SJCRH30 (cell line): ENCODE measurements around the gene FOXO1. TPM values are rescaled to one million over a fixed set of nuclear protein-coding genes. Genes with fewer than 3 reads are reported as not detected.

Experiments
- total RNA-seq: library from RNA; depleted of rRNA; stranded (reverse); fragments of >200 nt; shearing (Covaris generic); gene quantifications from 2 replicates; pipeline ENCODE4 v1.2.3, GENCODE V29; 2014; rRNA removed

FOXO1 gene
- total RNA-seq, 1 experiment from 2014 or later = 53.7 TPM

Other genes with a start within 250 kb of the FOXO1 start
- gene MRPS31, start 104.5 kb upstream of the FOXO1 start, total RNA-seq = 33.6 and 38.6 TPM in 2 replicates
- gene SLC25A15, start 123.0 kb upstream of the FOXO1 start, total RNA-seq = 29.6 and 31.5 TPM in 2 replicates